Right atrium auricular region (tissue), 2 donors: Measurements from ENCODE around the gene TMTC1. TPM values are rescaled to one million over a fixed set of nuclear protein-coding genes. Genes with fewer than 3 reads are reported as not detected.

Experiments used
- DNase-seq: peaks from one replicate; pipeline ENCODE4 v3.0.0-alpha.2; 2019; ENCODE audit warnings: low spot score
- H3K27ac ChIP-seq, 2 donors: fragments of 200-600 bp; sonication (generic); 1 replicate in 1 of 2; 2 replicates in 1 of 2; pipeline ENCODE4 v1.5.1; 2016 to 2019
- H3K27me3 ChIP-seq, 2 donors: fragments of 200-600 bp; sonication (generic); one replicate each; pipeline versions ENCODE4 v1.5.1 to v1.6.0; 2017 to 2019
- H3K36me3 ChIP-seq: fragments of 200-600 bp; sonication (generic); one replicate; pipeline ENCODE4 v1.5.1; 2016
- H3K4me1 ChIP-seq, 2 donors: fragments of 200-600 bp; sonication (generic); one replicate each; pipeline versions ENCODE4 v1.5.1 to v1.6.0; 2017 to 2019
- H3K4me3 ChIP-seq, 2 donors: fragments of 200-600 bp; sonication (generic); 1 replicate in 1 of 2; 2 replicates in 1 of 2; pipeline ENCODE4 v1.5.1; 2017 to 2019; ENCODE audit warnings: mild to moderate bottlenecking in 1 of 2, moderate library complexity in 1 of 2
- H3K9me3 ChIP-seq, 2 donors: fragments of 200-600 bp; sonication (generic); one replicate each; pipeline ENCODE4 v1.5.1; 2019
- total RNA-seq, 2 donors: library from RNA; depleted of rRNA; stranded (reverse); fragments of >200 nt; gene quantifications; one replicate each; pipeline ENCODE4 v1.1.0, GENCODE V29; 2016
- TF ChIP-seq, protein P1 (sequence below), 2 donors: fragments of 200-600 bp; sonication (generic); IDR thresholded peaks; one replicate each; pipeline ENCODE4 v1.5.1; 2019; ENCODE audit warnings: antibody characterized with exemption in 2 of 2

TMTC1 gene
- total RNA-seq, 2 donors from 2014 or later = 60.1 to 60.3 TPM

DNA sequence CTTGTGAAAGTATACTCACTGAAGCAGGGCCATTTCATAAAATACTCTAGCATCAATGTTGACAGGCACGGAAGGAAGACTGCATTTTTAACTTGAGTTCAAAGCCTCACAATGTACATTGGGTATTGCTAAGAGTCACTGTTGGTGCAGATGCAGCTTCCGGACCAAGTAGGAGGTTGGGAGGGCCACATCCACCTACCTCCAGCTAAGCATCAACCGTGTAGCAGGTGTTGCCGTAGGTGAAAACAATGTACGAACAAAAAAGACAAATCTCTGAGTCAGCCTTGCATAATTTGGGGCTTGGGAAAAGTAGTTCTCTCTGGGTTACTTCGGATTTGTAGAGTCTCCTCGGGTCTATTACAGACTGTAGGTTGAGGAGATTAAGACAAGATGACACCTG lies 48.1 kb downstream of the TMTC1 start:
- Histone ChIP-seq H3K27ac (peak overlapping the region; percentile 17 to 76), H3K27me3 (no peaks in the 10 kb centered on the region), H3K9me3 (no peaks in the 10 kb centered on the region), H3K4me1 (peaks cover 0 to 93% of the 10 kb centered on the region in 2 donors), H3K36me3 (no peaks in the 10 kb centered on the region), H3K4me3 (no peak overlapping the region)
- DNase-seq = no peak
- TF ChIP-seq, protein P1, sequence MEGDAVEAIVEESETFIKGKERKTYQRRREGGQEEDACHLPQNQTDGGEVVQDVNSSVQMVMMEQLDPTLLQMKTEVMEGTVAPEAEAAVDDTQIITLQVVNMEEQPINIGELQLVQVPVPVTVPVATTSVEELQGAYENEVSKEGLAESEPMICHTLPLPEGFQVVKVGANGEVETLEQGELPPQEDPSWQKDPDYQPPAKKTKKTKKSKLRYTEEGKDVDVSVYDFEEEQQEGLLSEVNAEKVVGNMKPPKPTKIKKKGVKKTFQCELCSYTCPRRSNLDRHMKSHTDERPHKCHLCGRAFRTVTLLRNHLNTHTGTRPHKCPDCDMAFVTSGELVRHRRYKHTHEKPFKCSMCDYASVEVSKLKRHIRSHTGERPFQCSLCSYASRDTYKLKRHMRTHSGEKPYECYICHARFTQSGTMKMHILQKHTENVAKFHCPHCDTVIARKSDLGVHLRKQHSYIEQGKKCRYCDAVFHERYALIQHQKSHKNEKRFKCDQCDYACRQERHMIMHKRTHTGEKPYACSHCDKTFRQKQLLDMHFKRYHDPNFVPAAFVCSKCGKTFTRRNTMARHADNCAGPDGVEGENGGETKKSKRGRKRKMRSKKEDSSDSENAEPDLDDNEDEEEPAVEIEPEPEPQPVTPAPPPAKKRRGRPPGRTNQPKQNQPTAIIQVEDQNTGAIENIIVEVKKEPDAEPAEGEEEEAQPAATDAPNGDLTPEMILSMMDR (IDR thresholded peaks at IDR 0.05) = no peak

DNA sequence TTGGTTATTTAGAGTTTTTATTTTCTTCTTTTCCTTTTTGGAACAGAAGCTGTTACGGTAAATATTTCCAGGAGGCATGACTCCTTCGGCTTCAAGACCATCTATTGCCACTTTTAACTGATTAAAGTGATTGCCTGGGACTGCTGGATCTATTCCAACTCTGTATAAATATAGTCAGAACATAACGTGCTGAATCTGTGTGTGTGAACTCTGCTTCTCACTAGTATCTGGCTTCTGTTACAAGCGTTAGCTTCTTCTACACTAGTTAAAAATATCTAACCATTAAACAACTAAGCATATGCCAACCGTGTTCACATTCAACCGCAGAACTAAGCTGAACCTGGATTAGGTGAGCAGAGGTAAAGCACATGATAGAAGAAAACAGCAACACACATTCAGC lies 49.0 kb downstream of the TMTC1 start:
- Histone ChIP-seq H3K4me3 (no peak overlapping the region), H3K27me3 (no peaks in the 10 kb centered on the region), H3K36me3 (no peaks in the 10 kb centered on the region), H3K4me1 (peaks cover 0 to 93% of the 10 kb centered on the region in 2 donors), H3K27ac (peak overlapping the region; percentile 28 to 76), H3K9me3 (no peaks in the 10 kb centered on the region)
- DNase-seq = no peak
- TF ChIP-seq, protein P1 (IDR thresholded peaks at IDR 0.05) = no peak

- Histone ChIP-seq H3K36me3 (no peaks in the 10 kb centered on the region), H3K27me3 (no peaks in the 10 kb centered on the region), H3K4me1 (peaks cover 0 to 94% of the 10 kb centered on the region in 2 donors), H3K4me3 (no peak overlapping the region), H3K9me3 (no peaks in the 10 kb centered on the region), H3K27ac (peak overlapping the region; percentile 28 to 76)
- no peak for DNase-seq
- TF ChIP-seq, protein P1 (IDR thresholded peaks at IDR 0.05) = no peak
Observed at GRCh38 chr12:29734305-29734704, 49.4 kb downstream of the TMTC1 start.

GRCh38 chr12:29733501-29733900 lies 50.2 kb downstream of the TMTC1 start:
- TF ChIP-seq, protein P1 (IDR thresholded peaks at IDR 0.05) = no peak
- Histone ChIP-seq H3K4me1 (peaks cover 0 to 90% of the 10 kb centered on the region in 2 donors), H3K27me3 (no peaks in the 10 kb centered on the region), H3K4me3 (no peak overlapping the region), H3K36me3 (no peaks in the 10 kb centered on the region), H3K9me3 (no peaks in the 10 kb centered on the region), H3K27ac (peak overlapping the region; percentile 28 to 76)
- DNase-seq = no peak

DNA sequence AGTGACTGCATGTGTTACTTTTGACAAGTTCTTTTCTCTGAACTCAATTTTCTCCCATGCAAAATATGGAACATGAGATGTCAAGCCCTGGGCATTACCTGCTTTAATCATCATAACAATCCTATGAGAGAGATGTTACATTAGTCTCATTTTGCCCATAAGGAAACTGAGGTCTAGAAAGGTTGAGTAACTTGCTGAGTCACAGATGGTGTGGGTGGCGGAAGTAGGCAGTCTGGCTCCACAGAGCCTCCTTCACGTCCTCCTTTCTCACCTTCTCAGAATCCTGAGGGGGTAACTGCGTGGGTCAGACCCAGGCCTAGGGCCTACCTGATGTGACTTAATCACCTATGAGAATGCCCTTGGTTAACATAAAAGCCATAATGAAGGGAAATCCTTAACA lies 50.7 kb downstream of the TMTC1 start:
- Histone ChIP-seq H3K4me1 (peaks cover 0 to 90% of the 10 kb centered on the region in 2 donors), H3K27ac (peak overlapping the region in 1 of 2 donors; percentile 76), H3K27me3 (no peaks in the 10 kb centered on the region), H3K4me3 (no peak overlapping the region), H3K9me3 (no peaks in the 10 kb centered on the region), H3K36me3 (no peaks in the 10 kb centered on the region)
- TF ChIP-seq, protein P1 (IDR thresholded peaks at IDR 0.05) = no peak
- no peak for DNase-seq

- Histone ChIP-seq H3K27ac (peak overlapping the region in 1 of 2 donors; percentile 76), H3K4me1 (peaks cover 0 to 90% of the 10 kb centered on the region in 2 donors), H3K9me3 (no peaks in the 10 kb centered on the region), H3K27me3 (no peaks in the 10 kb centered on the region), H3K4me3 (no peak overlapping the region), H3K36me3 (no peaks in the 10 kb centered on the region)
- TF ChIP-seq, protein P1 (IDR thresholded peaks at IDR 0.05) = no peak
- no peak for DNase-seq
Observed at GRCh38 chr12:29732593-29732992, 51.1 kb downstream of the TMTC1 start.
